Colonic mucosa (tissue), 4 donors: Measurements from ENCODE around the gene KIF26A. TPM values are rescaled to one million over a fixed set of nuclear protein-coding genes. Genes with fewer than 3 reads are reported as not detected.

Experiments
- DNase-seq: peaks from one replicate; pipeline ENCODE4 v3.0.0-alpha.2; 2020
- H3K27ac ChIP-seq: fragments of 200-600 bp; one replicate; pipeline ENCODE4 v1.8.0; 2021
- H3K27me3 ChIP-seq: fragments of 200-600 bp; one replicate; pipeline ENCODE4 v1.8.0; 2021
- H3K36me3 ChIP-seq: fragments of 200-600 bp; one replicate; pipeline ENCODE4 v1.8.0; 2021
- H3K4me1 ChIP-seq: fragments of 200-600 bp; one replicate; pipeline ENCODE4 v1.8.0; 2021; ENCODE audit warnings: mild to moderate bottlenecking
- H3K4me3 ChIP-seq: fragments of 200-600 bp; one replicate; pipeline ENCODE4 v1.8.0; 2021
- H3K9ac ChIP-seq, 2 donors: one replicate each; pipeline ENCODE4 v1.7.0; 2013; ENCODE audit warnings: control low read depth in 2 of 2, low read depth in 2 of 2, low read length in 2 of 2
- H3K9me3 ChIP-seq: fragments of 200-600 bp; one replicate; pipeline ENCODE4 v1.8.0; 2021
- intact Hi-C: fragments of 100-400 bp; cut with DNase I; formaldehyde crosslinking; loops from one replicate; pipeline ENCODE4 v1.14.1; 2022
- total RNA-seq, 2 donors: library from RNA; stranded (reverse); fragmentation: NEBNext Ultra II Directional in 1 of 2; extraction: Animal tissue kit (Norgen Biotek cat#: 25700) in 1 of 2; gene quantifications; one replicate each; pipeline ENCODE4 v1.2.1, GENCODE V29; 2021
- TF ChIP-seq, protein P1 (sequence below): fragments of 200-600 bp; IDR thresholded peaks from one replicate; pipeline ENCODE4 v1.8.0; 2022; ENCODE audit warnings: antibody characterized with exemption, mild to moderate bottlenecking
- donor health status: healthy.
- donor health status: DM: no; HTN: no; CAD: no.
- donor health status: DM: no; HTN: no; CAD: no.

The KIF26A gene
- total RNA-seq, 2 donors from 2014 or later = 6.6 to 20.0 TPM

DNA sequence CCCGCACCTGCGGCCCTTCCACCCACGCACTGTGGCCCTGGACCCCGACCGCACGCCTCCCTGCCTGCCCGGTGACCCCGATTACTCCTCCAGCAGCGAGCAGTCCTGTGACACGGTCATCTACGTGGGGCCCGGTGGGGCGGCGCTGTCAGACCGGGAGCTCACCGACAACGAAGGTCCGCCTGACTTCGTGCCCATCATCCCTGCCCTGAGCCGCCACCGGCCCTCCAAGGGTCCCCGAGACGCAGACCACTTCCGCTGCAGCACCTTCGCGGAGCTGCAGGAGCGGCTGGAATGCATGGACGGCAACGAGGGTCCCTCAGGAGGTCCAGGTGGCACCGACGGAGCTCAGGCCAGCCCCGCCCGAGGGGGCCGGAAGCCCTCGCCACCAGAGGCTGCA, 36.7 kb downstream of the KIF26A start:
- no peak overlapping the region for H3K27ac ChIP-seq
- no peaks in the 10 kb centered on the region for H3K9me3 ChIP-seq
- H3K27me3 ChIP-seq = no peaks in the 10 kb centered on the region
- no peak for DNase-seq
- intact Hi-C loops = no loop called here
- no peak overlapping the region for H3K4me3 ChIP-seq
- H3K36me3 ChIP-seq = no peaks in the 10 kb centered on the region
- H3K4me1 ChIP-seq = no peaks in the 10 kb centered on the region
- H3K9ac ChIP-seq = no peak overlapping the region
- TF ChIP-seq, protein P1, sequence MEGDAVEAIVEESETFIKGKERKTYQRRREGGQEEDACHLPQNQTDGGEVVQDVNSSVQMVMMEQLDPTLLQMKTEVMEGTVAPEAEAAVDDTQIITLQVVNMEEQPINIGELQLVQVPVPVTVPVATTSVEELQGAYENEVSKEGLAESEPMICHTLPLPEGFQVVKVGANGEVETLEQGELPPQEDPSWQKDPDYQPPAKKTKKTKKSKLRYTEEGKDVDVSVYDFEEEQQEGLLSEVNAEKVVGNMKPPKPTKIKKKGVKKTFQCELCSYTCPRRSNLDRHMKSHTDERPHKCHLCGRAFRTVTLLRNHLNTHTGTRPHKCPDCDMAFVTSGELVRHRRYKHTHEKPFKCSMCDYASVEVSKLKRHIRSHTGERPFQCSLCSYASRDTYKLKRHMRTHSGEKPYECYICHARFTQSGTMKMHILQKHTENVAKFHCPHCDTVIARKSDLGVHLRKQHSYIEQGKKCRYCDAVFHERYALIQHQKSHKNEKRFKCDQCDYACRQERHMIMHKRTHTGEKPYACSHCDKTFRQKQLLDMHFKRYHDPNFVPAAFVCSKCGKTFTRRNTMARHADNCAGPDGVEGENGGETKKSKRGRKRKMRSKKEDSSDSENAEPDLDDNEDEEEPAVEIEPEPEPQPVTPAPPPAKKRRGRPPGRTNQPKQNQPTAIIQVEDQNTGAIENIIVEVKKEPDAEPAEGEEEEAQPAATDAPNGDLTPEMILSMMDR = no peak

DNA sequence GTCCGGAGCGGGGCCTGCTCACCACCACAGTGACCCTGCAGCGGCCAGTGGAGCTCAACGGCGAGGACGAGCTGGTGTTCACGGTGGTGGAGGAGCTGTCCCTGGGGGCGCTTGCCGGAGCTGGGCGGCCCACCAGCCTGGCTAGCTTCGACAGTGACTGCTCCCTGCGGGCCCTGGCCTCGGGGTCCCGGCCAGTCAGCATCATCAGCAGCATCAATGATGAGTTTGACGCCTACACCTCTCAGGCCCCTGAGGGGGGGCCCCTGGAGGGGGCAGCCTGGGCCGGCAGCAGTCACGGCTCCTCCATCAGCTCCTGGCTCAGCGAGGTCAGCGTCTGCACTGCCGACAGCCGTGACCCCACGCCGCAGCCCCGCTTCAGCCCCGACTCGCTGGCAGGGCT, 37.4 kb downstream of the KIF26A start:
- H3K4me1 ChIP-seq = no peaks in the 10 kb centered on the region
- TF ChIP-seq, protein P1 = no peak
- H3K9ac ChIP-seq = no peak overlapping the region
- H3K9me3 ChIP-seq = no peaks in the 10 kb centered on the region
- intact Hi-C loops = no loop called here
- no peak overlapping the region for H3K27ac ChIP-seq
- H3K36me3 ChIP-seq = no peaks in the 10 kb centered on the region
- no peaks in the 10 kb centered on the region for H3K27me3 ChIP-seq
- no peak for DNase-seq
- no peak overlapping the region for H3K4me3 ChIP-seq

DNA sequence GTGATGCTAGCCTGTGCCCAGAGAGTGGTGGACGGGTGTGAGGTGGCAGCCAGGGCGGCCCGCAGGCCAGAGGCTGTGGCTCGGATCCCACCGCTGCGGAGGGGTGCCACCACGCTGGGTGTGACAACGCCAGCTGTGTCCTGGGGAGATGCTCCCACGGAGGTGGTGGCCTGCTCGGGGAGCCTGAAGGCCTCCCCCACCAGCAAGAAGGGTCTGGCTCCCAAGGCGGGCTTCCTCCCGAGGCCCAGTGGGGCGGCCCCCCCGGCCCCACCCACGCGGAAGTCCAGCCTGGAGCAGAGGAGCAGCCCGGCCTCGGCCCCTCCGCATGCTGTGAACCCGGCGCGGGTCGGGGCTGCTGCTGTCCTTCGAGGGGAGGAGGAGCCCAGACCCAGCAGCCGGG, 38.2 kb downstream of the KIF26A start:
- intact Hi-C loops = no loop called here
- TF ChIP-seq, protein P1 = no peak
- Histone ChIP-seq H3K27me3 (no peaks in the 10 kb centered on the region), H3K4me3 (no peak overlapping the region), H3K27ac (no peak overlapping the region), H3K9ac (no peak overlapping the region), H3K9me3 (no peaks in the 10 kb centered on the region), H3K36me3 (no peaks in the 10 kb centered on the region), H3K4me1 (no peaks in the 10 kb centered on the region)
- no peak for DNase-seq

DNA sequence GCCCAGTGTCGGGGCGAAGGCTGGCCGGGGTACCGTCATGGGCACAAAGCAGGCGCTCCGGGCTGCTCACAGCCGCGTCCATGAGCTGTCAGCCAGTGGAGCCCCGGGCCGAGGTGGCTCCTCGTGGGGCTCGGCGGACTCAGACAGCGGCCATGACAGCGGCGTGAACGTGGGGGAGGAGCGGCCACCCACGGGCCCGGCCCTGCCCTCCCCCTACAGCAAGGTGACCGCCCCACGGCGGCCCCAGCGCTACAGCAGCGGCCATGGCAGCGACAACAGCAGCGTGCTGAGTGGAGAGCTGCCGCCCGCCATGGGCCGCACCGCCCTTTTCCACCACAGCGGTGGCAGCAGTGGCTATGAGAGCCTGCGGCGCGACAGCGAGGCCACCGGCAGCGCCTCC, 39.0 kb downstream of the KIF26A start:
- no peaks in the 10 kb centered on the region for H3K36me3 ChIP-seq
- H3K27ac ChIP-seq = no peak overlapping the region
- DNase-seq = no peak
- no peaks in the 10 kb centered on the region for H3K27me3 ChIP-seq
- intact Hi-C loops = no loop called here
- H3K4me3 ChIP-seq = no peak overlapping the region
- H3K9ac ChIP-seq = no peak overlapping the region
- H3K9me3 ChIP-seq = no peaks in the 10 kb centered on the region
- H3K4me1 ChIP-seq = no peaks in the 10 kb centered on the region
- TF ChIP-seq, protein P1 = no peak

DNA sequence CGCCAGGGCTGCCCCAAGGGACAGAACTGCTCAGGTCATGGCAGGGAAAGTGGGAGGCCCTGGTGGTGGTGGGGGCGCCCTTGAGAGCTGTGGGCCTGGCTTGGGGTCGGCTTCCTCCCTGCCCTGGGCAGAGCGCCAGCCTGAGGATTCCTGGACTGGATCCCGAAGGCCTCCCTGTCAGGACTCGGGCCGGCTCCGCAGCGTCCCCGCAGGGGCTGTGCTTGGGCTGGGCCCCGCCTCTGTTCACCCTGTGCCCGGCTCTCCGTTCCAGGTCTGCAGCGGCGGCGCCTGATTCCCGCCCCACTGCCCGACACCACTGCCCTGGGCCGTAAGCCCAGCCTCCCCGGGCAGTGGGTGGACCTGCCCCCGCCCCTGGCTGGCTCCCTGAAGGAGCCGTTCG, 39.9 kb downstream of the KIF26A start:
- Histone ChIP-seq H3K4me3 (no peak overlapping the region), H3K9me3 (no peaks in the 10 kb centered on the region), H3K36me3 (no peaks in the 10 kb centered on the region), H3K9ac (no peak overlapping the region), H3K27me3 (no peaks in the 10 kb centered on the region), H3K4me1 (no peaks in the 10 kb centered on the region), H3K27ac (no peak overlapping the region)
- DNase-seq = no peak
- TF ChIP-seq, protein P1 = no peak
- intact Hi-C loops = no loop called here

DNA sequence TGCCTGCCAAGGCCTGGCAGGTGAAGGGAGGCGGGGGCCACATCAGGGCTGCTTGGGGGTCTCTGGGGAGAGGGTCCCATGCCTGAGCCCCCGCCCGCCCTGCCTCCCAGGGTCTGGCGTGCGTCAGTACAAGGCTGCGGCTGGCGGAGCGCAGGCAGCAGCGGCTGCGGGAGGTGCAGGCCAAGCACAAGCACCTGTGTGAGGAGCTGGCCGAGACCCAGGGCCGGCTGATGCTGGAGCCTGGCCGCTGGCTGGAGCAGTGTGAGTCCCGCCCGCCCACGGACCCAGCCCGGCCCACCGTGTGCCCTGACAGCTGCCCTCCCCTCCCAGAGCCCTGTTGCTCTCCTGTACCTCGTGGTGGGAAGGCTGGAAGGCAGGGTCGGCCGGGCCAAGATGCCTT, 40.7 kb downstream of the KIF26A start:
- DNase-seq = no peak
- Histone ChIP-seq H3K36me3 (no peaks in the 10 kb centered on the region), H3K4me3 (no peak overlapping the region), H3K9me3 (no peaks in the 10 kb centered on the region), H3K9ac (no peak overlapping the region), H3K27ac (no peak overlapping the region), H3K4me1 (no peaks in the 10 kb centered on the region), H3K27me3 (no peaks in the 10 kb centered on the region)
- intact Hi-C loops = no loop called here
- TF ChIP-seq, protein P1 = no peak
